Panc1 (cell line): Measurements from ENCODE around the gene CCDC60. TPM values are rescaled to one million over a fixed set of nuclear protein-coding genes. Genes with fewer than 3 reads are reported as not detected.
A peak's percentile ranks its signal among the peaks of the same experiment; 100 is the strongest.

Experiments used
- ATAC-seq: fragments of 200-7000 bp; cut with Tn5 transposase; 2 replicates; pipeline ENCODE4 v1.9.1; 2020; ENCODE audit warnings: mild to moderate bottlenecking, moderate library complexity
- Bru-seq: library from RNA; stranded (reverse); fragments of 400-500 nt; gene quantifications from one replicate; lab custom pipeline; 2021; lab: Mats Ljungman, UMichigan
- BruChase-seq, 2 experiments: library from RNA; stranded (reverse); fragments of 400-500 nt; gene quantifications; one replicate each; lab custom pipeline; 2021; lab: Mats Ljungman, UMichigan
- BruUV-seq: library from RNA; stranded (reverse); fragments of 400-500 nt; replicated peaks from 2 replicates; lab custom pipeline; 2021; lab: Mats Ljungman, UMichigan
- CTCF ChIA-PET: fragments of 300-600 bp; sonication (Branson Sonifier 250); formaldehyde crosslinking; loops from one replicate; lab custom pipeline; 2022; ENCODE audit warnings: antibody characterized with exemption; lab: Charles Lee
- POLR2A ChIA-PET: fragments of 300-600 bp; sonication (Branson Sonifier 250); formaldehyde crosslinking; loops from one replicate; lab custom pipeline; 2022; ENCODE audit warnings: antibody characterized with exemption; lab: Charles Lee
- DNase-seq: peaks from one replicate; pipeline ENCODE4 v3.0.0-alpha.2; 2010; ENCODE audit warnings: low read depth, low spot score
- H3K27ac ChIP-seq: 2 replicates; pipeline ENCODE4 v1.5.1; 2011; ENCODE audit warnings: mild to moderate bottlenecking, low read length, inconsistent platforms
- H3K27me3 ChIP-seq: fragments of 200-500 bp; sonication (Bioruptor generic); 2 replicates; pipeline ENCODE4 v1.6.0; 2014; ENCODE audit warnings: low read length, inconsistent platforms; ENCODE audit not compliant: control insufficient read depth, insufficient read depth
- H3K36me3 ChIP-seq: fragments of 200-500 bp; sonication (Bioruptor generic); 2 replicates; pipeline ENCODE4 v1.5.1; 2014; ENCODE audit warnings: inconsistent platforms, mild to moderate bottlenecking, low read length, moderate library complexity; ENCODE audit not compliant: control insufficient read depth, insufficient read depth
- H3K4me1 ChIP-seq: 2 replicates; pipeline ENCODE4 v1.5.1; 2011; ENCODE audit warnings: inconsistent platforms, mild to moderate bottlenecking, low read length, moderate library complexity; ENCODE audit not compliant: control insufficient read depth, insufficient read depth
- H3K4me3 ChIP-seq, 2 experiments: 2 replicates each; pipeline ENCODE4 v1.5.1; 2011 to 2012; ENCODE audit warnings: low read depth in 2 of 2, low read length in 2 of 2, mild to moderate bottlenecking in 2 of 2, inconsistent platforms in 1 of 2, moderate library complexity in 1 of 2
- H3K9me3 ChIP-seq: fragments of 200-500 bp; sonication (Bioruptor generic); 2 replicates; pipeline ENCODE4 v1.5.1; 2014; ENCODE audit warnings: low read depth, mild to moderate bottlenecking, inconsistent platforms, low read length, moderate library complexity; ENCODE audit not compliant: control insufficient read depth, insufficient read depth
- POLR2AphosphoS5 ChIP-seq: IDR thresholded peaks from 2 replicates; pipeline ENCODE4 v1.6.1; 2012; ENCODE audit warnings: mild to moderate bottlenecking, low read depth, low read length, moderate library complexity
- SIN3A ChIP-seq: IDR thresholded peaks from 2 replicates; pipeline ENCODE4 v1.6.1; 2012; ENCODE audit warnings: low read depth, mild to moderate bottlenecking, low read length, moderate library complexity, borderline replicate concordance; ENCODE audit not compliant: insufficient read depth
- TCF7L2 ChIP-seq: IDR thresholded peaks from 2 replicates; pipeline ENCODE4 v1.6.1; 2011; ENCODE audit warnings: mild to moderate bottlenecking, low read depth, low read length, inconsistent platforms
- in situ Hi-C: cut with HindIII; loops from 2 replicates; pipeline ENCODE4 v1.10.0; 2016; ENCODE audit warnings: low sequenced_read_pairs, low pct_unique_long_range_greater_than_20kb
- intact Hi-C: fragments of 100-400 bp; cut with micrococcal nuclease; formaldehyde crosslinking; loops from one replicate; pipeline ENCODE4 v1.10.0; 2022; ENCODE audit not compliant: unreplicated experiment
- long read RNA-seq: library from polyadenylated mRNA; unstranded; transcript quantifications from one replicate; pipeline ENCODE4 v2.0.0, GENCODE V29; 2021; ENCODE audit not compliant: unreplicated experiment
- polyA plus RNA-seq: library from polyadenylated mRNA; unstranded; fragments of >200 nt; gene quantifications from one replicate; pipeline ENCODE4 v1.2.1, GENCODE V29; 2012; ENCODE audit warnings: missing spikeins; ENCODE audit not compliant: insufficient read length
- total RNA-seq: library from RNA; stranded (reverse); gene quantifications from one replicate; pipeline ENCODE4 v1.2.1, GENCODE V29; 2021; ENCODE audit not compliant: unreplicated experiment
- TF ChIP-seq, protein P1 (sequence below): fragments of 450-650 bp; IDR thresholded peaks from 2 replicates; pipeline ENCODE4 v1.5.1; 2017; ENCODE audit warnings: mild to moderate bottlenecking
- TF ChIP-seq, protein P2 (sequence below), 2 experiments: IDR thresholded peaks; 2 replicates each; pipeline ENCODE4 v1.6.1; 2011 to 2012; ENCODE audit warnings: low read depth in 2 of 2, control low read depth in 1 of 2, low read length in 1 of 2, mild to moderate bottlenecking in 1 of 2, moderate library complexity in 1 of 2; ENCODE audit not compliant: insufficient read depth in 1 of 2

The CCDC60 gene, protein sequence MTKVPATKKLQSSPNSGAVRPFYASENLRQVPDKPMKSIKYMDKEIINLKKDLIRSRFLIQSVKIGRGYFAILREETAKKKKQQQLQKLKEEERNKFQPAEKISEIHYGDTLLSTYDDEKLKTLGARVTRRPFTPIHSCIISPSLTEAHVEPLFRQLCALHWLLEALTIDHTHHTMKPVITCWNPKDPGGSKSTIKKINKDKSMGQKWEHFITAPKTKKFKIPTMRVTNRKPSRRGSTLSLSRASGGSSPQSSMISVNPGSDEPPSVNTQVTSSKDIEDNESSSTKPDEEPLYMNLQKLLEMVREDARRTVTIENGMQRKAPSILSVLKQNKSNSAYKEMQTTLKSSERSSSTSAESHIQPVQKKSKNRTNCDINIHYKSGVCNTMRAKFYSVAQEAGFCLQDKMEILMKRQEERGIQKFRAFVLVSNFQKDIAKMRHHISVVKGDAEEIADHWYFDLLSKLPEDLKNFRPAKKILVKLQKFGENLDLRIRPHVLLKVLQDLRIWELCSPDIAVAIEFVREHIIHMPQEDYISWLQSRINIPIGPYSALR
- not detected for total RNA-seq
- not detected for polyA plus RNA-seq
- Bru-seq, nascent RNA, result percentile 1 among the genes with signal in this experiment
- BruChase-seq, experiment 1, labeled RNA remaining after a 2-hour chase, result percentile 0 among the genes with signal in this experiment
- BruChase-seq, experiment 2, labeled RNA remaining after a 6-hour chase, result percentile 0 among the genes with signal in this experiment
- long read RNA-seq, result 0 reads

- H3K4me1 ChIP-seq, result no peaks in the 10 kb centered on the region
- intact Hi-C loops (no loop called here), in situ Hi-C loops (no loop called here)
- no peak for DNase-seq
- TF ChIP-seq, protein P1, sequence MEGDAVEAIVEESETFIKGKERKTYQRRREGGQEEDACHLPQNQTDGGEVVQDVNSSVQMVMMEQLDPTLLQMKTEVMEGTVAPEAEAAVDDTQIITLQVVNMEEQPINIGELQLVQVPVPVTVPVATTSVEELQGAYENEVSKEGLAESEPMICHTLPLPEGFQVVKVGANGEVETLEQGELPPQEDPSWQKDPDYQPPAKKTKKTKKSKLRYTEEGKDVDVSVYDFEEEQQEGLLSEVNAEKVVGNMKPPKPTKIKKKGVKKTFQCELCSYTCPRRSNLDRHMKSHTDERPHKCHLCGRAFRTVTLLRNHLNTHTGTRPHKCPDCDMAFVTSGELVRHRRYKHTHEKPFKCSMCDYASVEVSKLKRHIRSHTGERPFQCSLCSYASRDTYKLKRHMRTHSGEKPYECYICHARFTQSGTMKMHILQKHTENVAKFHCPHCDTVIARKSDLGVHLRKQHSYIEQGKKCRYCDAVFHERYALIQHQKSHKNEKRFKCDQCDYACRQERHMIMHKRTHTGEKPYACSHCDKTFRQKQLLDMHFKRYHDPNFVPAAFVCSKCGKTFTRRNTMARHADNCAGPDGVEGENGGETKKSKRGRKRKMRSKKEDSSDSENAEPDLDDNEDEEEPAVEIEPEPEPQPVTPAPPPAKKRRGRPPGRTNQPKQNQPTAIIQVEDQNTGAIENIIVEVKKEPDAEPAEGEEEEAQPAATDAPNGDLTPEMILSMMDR, result no peak
- no peak for TF ChIP-seq TCF7L2
- TF ChIP-seq, protein P2, sequence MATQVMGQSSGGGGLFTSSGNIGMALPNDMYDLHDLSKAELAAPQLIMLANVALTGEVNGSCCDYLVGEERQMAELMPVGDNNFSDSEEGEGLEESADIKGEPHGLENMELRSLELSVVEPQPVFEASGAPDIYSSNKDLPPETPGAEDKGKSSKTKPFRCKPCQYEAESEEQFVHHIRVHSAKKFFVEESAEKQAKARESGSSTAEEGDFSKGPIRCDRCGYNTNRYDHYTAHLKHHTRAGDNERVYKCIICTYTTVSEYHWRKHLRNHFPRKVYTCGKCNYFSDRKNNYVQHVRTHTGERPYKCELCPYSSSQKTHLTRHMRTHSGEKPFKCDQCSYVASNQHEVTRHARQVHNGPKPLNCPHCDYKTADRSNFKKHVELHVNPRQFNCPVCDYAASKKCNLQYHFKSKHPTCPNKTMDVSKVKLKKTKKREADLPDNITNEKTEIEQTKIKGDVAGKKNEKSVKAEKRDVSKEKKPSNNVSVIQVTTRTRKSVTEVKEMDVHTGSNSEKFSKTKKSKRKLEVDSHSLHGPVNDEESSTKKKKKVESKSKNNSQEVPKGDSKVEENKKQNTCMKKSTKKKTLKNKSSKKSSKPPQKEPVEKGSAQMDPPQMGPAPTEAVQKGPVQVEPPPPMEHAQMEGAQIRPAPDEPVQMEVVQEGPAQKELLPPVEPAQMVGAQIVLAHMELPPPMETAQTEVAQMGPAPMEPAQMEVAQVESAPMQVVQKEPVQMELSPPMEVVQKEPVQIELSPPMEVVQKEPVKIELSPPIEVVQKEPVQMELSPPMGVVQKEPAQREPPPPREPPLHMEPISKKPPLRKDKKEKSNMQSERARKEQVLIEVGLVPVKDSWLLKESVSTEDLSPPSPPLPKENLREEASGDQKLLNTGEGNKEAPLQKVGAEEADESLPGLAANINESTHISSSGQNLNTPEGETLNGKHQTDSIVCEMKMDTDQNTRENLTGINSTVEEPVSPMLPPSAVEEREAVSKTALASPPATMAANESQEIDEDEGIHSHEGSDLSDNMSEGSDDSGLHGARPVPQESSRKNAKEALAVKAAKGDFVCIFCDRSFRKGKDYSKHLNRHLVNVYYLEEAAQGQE (IDR thresholded peaks at IDR 0.05; ENCODE audit: insufficient read depth in 1 of 2, low read depth in 2 of 2, low read length in 1 of 2), result no peak
- TF ChIP-seq SIN3A, result no peak
- no peak for TF ChIP-seq POLR2AphosphoS5
- no peaks in the 10 kb centered on the region for H3K9me3 ChIP-seq
- no peaks in the 10 kb centered on the region for H3K36me3 ChIP-seq
- ATAC-seq, result no peak
- ChIA-PET CTCF (no interaction called here), POLR2A (no interaction called here)
- no peak within 1 kb of the TSS for H3K27ac ChIP-seq
- peaks cover 9% of the 10 kb centered on the region; the same call in 1 of the 2 replicates for H3K27me3 ChIP-seq
- BruUV-seq, result no TSS peak
- no peak within 1 kb of the TSS for H3K4me3 ChIP-seq
Observed at GRCh38 chr12:119334430-119335170, at the start of gene CCDC60. Gene CCDC60 (plus strand): TSS chr12:119334729. CDS start chr12:119335177, 448 bp downstream.

GRCh38 chr12:119288576-119288975, 46.0 kb upstream of the CCDC60 start:
- no peaks in the 10 kb centered on the region for H3K9me3 ChIP-seq
- ChIA-PET POLR2A (no interaction called here), CTCF (no interaction called here)
- in situ Hi-C loops (no loop called here), intact Hi-C loops (no loop called here)
- H3K4me1 ChIP-seq, result no peaks in the 10 kb centered on the region
- H3K27ac ChIP-seq, result no peak overlapping the region
- no TSS peak for BruUV-seq
- TF ChIP-seq, protein P2 (IDR thresholded peaks at IDR 0.05; ENCODE audit: insufficient read depth in 1 of 2, low read depth in 2 of 2, low read length in 1 of 2), result no peak
- no peak for TF ChIP-seq TCF7L2
- TF ChIP-seq, protein P1, result no peak
- no peak for TF ChIP-seq SIN3A
- no peak for TF ChIP-seq POLR2AphosphoS5
- DNase-seq (no peak), ATAC-seq (no peak)
- H3K27me3 ChIP-seq, result peaks cover 11% of the 10 kb centered on the region
- H3K4me3 ChIP-seq, result no peak overlapping the region
- H3K36me3 ChIP-seq, result no peaks in the 10 kb centered on the region
